HEK293 (cell line): ENCODE data around the gene CASKIN1.
A peak's percentile ranks its signal among the peaks of the same experiment; 100 is the strongest.

Experiments used
- CTCF ChIA-PET: fragments of 350-600 bp; formaldehyde crosslinking; extraction: SDS; loops from one replicate; lab custom pipeline; 2021; ENCODE audit warnings: antibody characterized with exemption; lab: Yijun Ruan, JAX
- POLR2A ChIA-PET: fragments of 300-600 bp; formaldehyde crosslinking; extraction: SDS; loops from one replicate; lab custom pipeline; 2020; ENCODE audit warnings: antibody characterized with exemption, inconsistent platforms; lab: Yijun Ruan, JAX
- H3K27ac ChIP-seq: fragments of 200-500 bp; sonication (Bioruptor generic); 2 replicates; pipeline ENCODE4 v1.5.1; 2014; ENCODE audit warnings: low read depth, low read length, control low read depth, inconsistent platforms; ENCODE audit errors: extremely low read depth
- H3K36me3 ChIP-seq, 2 experiments: fragments of 200-500 bp in 1 of 2; sonication (Bioruptor generic) in 1 of 2; 1 replicate in 1 of 2; 2 replicates in 1 of 2; pipeline ENCODE4 v1.5.1; 2014 to 2017; ENCODE audit warnings: inconsistent platforms in 2 of 2, low read length in 2 of 2; ENCODE audit not compliant: control insufficient read depth in 2 of 2, insufficient read depth in 1 of 2
- H3K4me1 ChIP-seq: fragments of 200-500 bp; sonication (Bioruptor generic); 2 replicates; pipeline ENCODE4 v1.5.1; 2014; ENCODE audit warnings: mild to moderate bottlenecking, low read length, inconsistent platforms; ENCODE audit not compliant: control insufficient read depth, insufficient read depth
- H3K4me3 ChIP-seq: 2 replicates; pipeline ENCODE4 v1.5.1; 2011; ENCODE audit warnings: low read depth, mild to moderate bottlenecking, control low read depth, low read length, moderate library complexity
- H3K9me3 ChIP-seq: fragments of 200-500 bp; sonication (Bioruptor generic); 2 replicates; pipeline ENCODE4 v1.5.1; 2014; ENCODE audit warnings: low read depth, low read length, inconsistent platforms; ENCODE audit not compliant: control insufficient read depth, insufficient read depth
- IKZF3 ChIP-seq: fragments of 450-650 bp; IDR thresholded peaks from 2 replicates; pipeline ENCODE4 v1.5.0; 2018; ENCODE audit warnings: missing biosample characterization, mild to moderate bottlenecking, missing genetic modification characterization, moderate library complexity
- MYNN ChIP-seq: fragments of 450-650 bp; formaldehyde crosslinking; IDR thresholded peaks from 2 replicates; pipeline ENCODE4 v1.5.1; 2016; ENCODE audit warnings: missing biosample characterization, missing genetic modification characterization, borderline replicate concordance
- ZFP37 ChIP-seq: fragments of 450-650 bp; formaldehyde crosslinking; IDR thresholded peaks from 2 replicates; pipeline ENCODE4 v1.5.1; 2016; ENCODE audit warnings: missing biosample characterization, missing genetic modification characterization
- ZNF175 ChIP-seq: fragments of 450-650 bp; formaldehyde crosslinking; IDR thresholded peaks from 2 replicates; pipeline ENCODE4 v1.5.1; 2016; ENCODE audit warnings: missing biosample characterization, missing genetic modification characterization
- ZNF19 ChIP-seq: fragments of 450-650 bp; formaldehyde crosslinking; IDR thresholded peaks from 2 replicates; pipeline ENCODE4; 2016; ENCODE audit warnings: missing biosample characterization, missing genetic modification characterization, low read depth
- ZNF2 ChIP-seq: fragments of 450-650 bp; formaldehyde crosslinking; IDR thresholded peaks from 2 replicates; pipeline ENCODE4 v1.5.1; 2016; ENCODE audit warnings: missing biosample characterization, missing genetic modification characterization
- ZNF214 ChIP-seq: fragments of 450-650 bp; formaldehyde crosslinking; IDR thresholded peaks from 2 replicates; pipeline ENCODE4 v1.5.1; 2017; ENCODE audit warnings: missing biosample characterization, mild to moderate bottlenecking, missing genetic modification characterization, borderline replicate concordance
- ZNF223 ChIP-seq: fragments of 450-650 bp; formaldehyde crosslinking; IDR thresholded peaks from 2 replicates; pipeline ENCODE4 v1.5.1; 2016; ENCODE audit warnings: missing biosample characterization, missing genetic modification characterization
- ZNF239 ChIP-seq: fragments of 450-650 bp; formaldehyde crosslinking; IDR thresholded peaks from 2 replicates; pipeline ENCODE4 v1.5.1; 2016; ENCODE audit warnings: missing biosample characterization, missing genetic modification characterization
- ZNF24 ChIP-seq: fragments of 450-650 bp; formaldehyde crosslinking; IDR thresholded peaks from 2 replicates; pipeline ENCODE4 v1.5.1; 2016; ENCODE audit warnings: missing biosample characterization, missing genetic modification characterization
- ZNF280D ChIP-seq: fragments of 450-650 bp; formaldehyde crosslinking; IDR thresholded peaks from 2 replicates; pipeline ENCODE4 v1.5.1; 2016; ENCODE audit warnings: missing biosample characterization, missing genetic modification characterization
- ZNF341 ChIP-seq: fragments of 450-650 bp; formaldehyde crosslinking; IDR thresholded peaks from 2 replicates; pipeline ENCODE4; 2016; ENCODE audit warnings: low read depth, missing biosample characterization, missing genetic modification characterization
- ZNF558 ChIP-seq: fragments of 450-650 bp; formaldehyde crosslinking; IDR thresholded peaks from 2 replicates; pipeline ENCODE4 v1.5.1; 2016; ENCODE audit warnings: missing biosample characterization, missing genetic modification characterization
- ZNF580 ChIP-seq: fragments of 450-650 bp; formaldehyde crosslinking; IDR thresholded peaks from 2 replicates; pipeline ENCODE4 v1.5.1; 2016; ENCODE audit warnings: missing biosample characterization, missing genetic modification characterization
- ZNF621 ChIP-seq: fragments of 450-650 bp; formaldehyde crosslinking; IDR thresholded peaks from 2 replicates; pipeline ENCODE4 v1.5.1; 2017; ENCODE audit warnings: missing biosample characterization, missing genetic modification characterization
- TF ChIP-seq, protein P1 (sequence below): fragments of 450-650 bp; formaldehyde crosslinking; IDR thresholded peaks from 2 replicates; pipeline ENCODE4 v1.5.1; 2016; ENCODE audit warnings: missing biosample characterization, missing genetic modification characterization
- TF ChIP-seq, protein P2 (sequence below): fragments of 450-650 bp; formaldehyde crosslinking; IDR thresholded peaks from 2 replicates; pipeline ENCODE4 v1.5.1; 2017; ENCODE audit warnings: missing biosample characterization, missing genetic modification characterization
- TF ChIP-seq, protein P3 (sequence below): fragments of 450-650 bp; formaldehyde crosslinking; IDR thresholded peaks from 2 replicates; pipeline ENCODE4 v1.5.1; 2016; ENCODE audit warnings: missing biosample characterization, missing genetic modification characterization, low read depth
- TF ChIP-seq, protein P4 (sequence below): sonication (generic); formaldehyde crosslinking; IDR thresholded peaks from 2 replicates; pipeline ENCODE4 v1.8.1; 2022; ENCODE audit warnings: mild to moderate bottlenecking, moderate library complexity, missing genetic modification reagents
- TF ChIP-seq, protein P5 (sequence below): fragments of 450-650 bp; formaldehyde crosslinking; IDR thresholded peaks from 2 replicates; pipeline ENCODE4 v1.5.0; 2017; ENCODE audit warnings: missing biosample characterization, missing genetic modification characterization, borderline replicate concordance

CASKIN1 gene

GRCh38 chr16:2206780-2207433, 10.5 kb upstream of the CASKIN1 start (continued):
- TF ChIP-seq ZNF280D (tag by site-specific recombination) = no peak
- no peak for TF ChIP-seq MYNN (tag by site-specific recombination)
- TF ChIP-seq ZNF621 (tag by site-specific recombination) = no peak
- peak; percentile 62 for TF ChIP-seq ZNF341 (tag by site-specific recombination)
- 0 out of 2 replicates have a peak, but pooled peaks have one; percentile 11 for TF ChIP-seq IKZF3
- TF ChIP-seq, protein P1, sequence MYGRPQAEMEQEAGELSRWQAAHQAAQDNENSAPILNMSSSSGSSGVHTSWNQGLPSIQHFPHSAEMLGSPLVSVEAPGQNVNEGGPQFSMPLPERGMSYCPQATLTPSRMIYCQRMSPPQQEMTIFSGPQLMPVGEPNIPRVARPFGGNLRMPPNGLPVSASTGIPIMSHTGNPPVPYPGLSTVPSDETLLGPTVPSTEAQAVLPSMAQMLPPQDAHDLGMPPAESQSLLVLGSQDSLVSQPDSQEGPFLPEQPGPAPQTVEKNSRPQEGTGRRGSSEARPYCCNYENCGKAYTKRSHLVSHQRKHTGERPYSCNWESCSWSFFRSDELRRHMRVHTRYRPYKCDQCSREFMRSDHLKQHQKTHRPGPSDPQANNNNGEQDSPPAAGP (tag by site-specific recombination) = no peak
- TF ChIP-seq, protein P2, sequence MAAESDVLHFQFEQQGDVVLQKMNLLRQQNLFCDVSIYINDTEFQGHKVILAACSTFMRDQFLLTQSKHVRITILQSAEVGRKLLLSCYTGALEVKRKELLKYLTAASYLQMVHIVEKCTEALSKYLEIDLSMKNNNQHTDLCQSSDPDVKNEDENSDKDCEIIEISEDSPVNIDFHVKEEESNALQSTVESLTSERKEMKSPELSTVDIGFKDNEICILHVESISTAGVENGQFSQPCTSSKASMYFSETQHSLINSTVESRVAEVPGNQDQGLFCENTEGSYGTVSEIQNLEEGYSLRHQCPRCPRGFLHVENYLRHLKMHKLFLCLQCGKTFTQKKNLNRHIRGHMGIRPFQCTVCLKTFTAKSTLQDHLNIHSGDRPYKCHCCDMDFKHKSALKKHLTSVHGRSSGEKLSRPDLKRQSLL (tag by site-specific recombination) = peak; percentile 72; the same call in 1 of the 2 replicates
- TF ChIP-seq, protein P3, sequence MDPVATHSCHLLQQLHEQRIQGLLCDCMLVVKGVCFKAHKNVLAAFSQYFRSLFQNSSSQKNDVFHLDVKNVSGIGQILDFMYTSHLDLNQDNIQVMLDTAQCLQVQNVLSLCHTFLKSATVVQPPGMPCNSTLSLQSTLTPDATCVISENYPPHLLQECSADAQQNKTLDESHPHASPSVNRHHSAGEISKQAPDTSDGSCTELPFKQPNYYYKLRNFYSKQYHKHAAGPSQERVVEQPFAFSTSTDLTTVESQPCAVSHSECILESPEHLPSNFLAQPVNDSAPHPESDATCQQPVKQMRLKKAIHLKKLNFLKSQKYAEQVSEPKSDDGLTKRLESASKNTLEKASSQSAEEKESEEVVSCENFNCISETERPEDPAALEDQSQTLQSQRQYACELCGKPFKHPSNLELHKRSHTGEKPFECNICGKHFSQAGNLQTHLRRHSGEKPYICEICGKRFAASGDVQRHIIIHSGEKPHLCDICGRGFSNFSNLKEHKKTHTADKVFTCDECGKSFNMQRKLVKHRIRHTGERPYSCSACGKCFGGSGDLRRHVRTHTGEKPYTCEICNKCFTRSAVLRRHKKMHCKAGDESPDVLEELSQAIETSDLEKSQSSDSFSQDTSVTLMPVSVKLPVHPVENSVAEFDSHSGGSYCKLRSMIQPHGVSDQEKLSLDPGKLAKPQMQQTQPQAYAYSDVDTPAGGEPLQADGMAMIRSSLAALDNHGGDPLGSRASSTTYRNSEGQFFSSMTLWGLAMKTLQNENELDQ (tag by site-specific recombination) = no peak
- TF ChIP-seq, all 188 proteins: peak for 8

DNA sequence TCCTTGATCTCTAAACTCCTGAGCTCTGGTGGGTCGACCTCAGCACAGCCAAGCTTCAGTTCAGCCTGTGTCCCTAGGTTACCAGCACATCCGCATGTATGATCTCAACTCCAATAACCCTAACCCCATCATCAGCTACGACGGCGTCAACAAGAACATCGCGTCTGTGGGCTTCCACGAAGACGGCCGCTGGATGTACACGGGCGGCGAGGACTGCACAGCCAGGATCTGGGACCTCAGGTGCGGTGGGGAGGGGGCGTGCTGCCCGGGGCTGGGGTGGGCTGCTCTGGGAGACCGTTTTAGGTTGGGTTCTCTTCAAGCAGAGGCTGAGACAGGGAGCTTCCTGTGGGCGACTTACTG, 10.0 kb upstream of the CASKIN1 start:
- Histone ChIP-seq H3K4me3 (peak overlapping the region; percentile 96), H3K4me1 (no peaks in the 10 kb centered on the region)
- POLR2A ChIA-PET = interaction anchor here (0.6 to 4.3 kb wide), 7 partner anchors 8 to 134 kb away, joined by 3 to 22 read pairs (median 5); partner anchors contain the start of genes ABCA3, DNASE1L2, PGP and TRAF7
- CTCF ChIA-PET = no interaction called here
- TF ChIP-seq, protein P4, sequence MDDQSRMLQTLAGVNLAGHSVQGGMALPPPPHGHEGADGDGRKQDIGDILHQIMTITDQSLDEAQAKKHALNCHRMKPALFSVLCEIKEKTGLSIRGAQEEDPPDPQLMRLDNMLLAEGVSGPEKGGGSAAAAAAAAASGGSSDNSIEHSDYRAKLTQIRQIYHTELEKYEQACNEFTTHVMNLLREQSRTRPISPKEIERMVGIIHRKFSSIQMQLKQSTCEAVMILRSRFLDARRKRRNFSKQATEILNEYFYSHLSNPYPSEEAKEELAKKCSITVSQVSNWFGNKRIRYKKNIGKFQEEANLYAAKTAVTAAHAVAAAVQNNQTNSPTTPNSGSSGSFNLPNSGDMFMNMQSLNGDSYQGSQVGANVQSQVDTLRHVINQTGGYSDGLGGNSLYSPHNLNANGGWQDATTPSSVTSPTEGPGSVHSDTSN (CRISPR knock-in tag) = 0 out of 2 replicates have a peak, but pooled peaks have one; percentile 46
- no peak for TF ChIP-seq ZNF558
- TF ChIP-seq, all 188 proteins: peak for 1
- Histone ChIP-seq H3K36me3 (peaks cover 0 to 35% of the 10 kb centered on the region in 2 experiments; a peak in 1 of 3 replicates), H3K9me3 (no peaks in the 10 kb centered on the region), H3K27ac (peak overlapping the region; percentile 90)

DNA sequence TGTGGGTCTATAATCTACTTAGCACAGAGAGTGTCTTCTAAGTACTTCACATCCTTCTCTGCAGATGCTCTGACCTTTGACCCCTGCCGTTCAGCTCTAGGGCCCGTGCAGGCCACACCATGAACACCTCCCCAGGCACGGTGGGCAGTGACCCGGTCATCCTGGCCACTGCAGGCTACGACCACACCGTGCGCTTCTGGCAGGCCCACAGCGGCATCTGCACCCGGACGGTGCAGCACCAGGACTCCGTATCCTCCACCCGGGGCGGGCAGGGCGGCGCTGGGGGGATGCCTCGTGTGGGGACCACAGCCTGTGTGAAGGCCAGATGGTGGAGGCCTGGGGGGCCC, 9.5 kb upstream of the CASKIN1 start:
- H3K4me1 ChIP-seq = no peaks in the 10 kb centered on the region
- H3K4me3 ChIP-seq = peak overlapping the region; percentile 96
- CTCF ChIA-PET = interaction anchor here (0.5 to 1.7 kb wide), 2 partner anchors 11 to 49 kb away, joined by 3 to 6 read pairs; no protein-coding TSS in a partner anchor
- H3K36me3 ChIP-seq = peaks cover 0 to 35% of the 10 kb centered on the region in 2 experiments; a peak in 1 of 3 replicates
- peak overlapping the region; percentile 90 for H3K27ac ChIP-seq
- no peaks in the 10 kb centered on the region for H3K9me3 ChIP-seq
- POLR2A ChIA-PET = interaction anchor here (0.7 to 4.3 kb wide), 7 partner anchors 9 to 81 kb away, joined by 3 to 22 read pairs (median 6); partner anchors contain the start of genes DNASE1L2, PGP and TRAF7
- TF ChIP-seq, protein P5, sequence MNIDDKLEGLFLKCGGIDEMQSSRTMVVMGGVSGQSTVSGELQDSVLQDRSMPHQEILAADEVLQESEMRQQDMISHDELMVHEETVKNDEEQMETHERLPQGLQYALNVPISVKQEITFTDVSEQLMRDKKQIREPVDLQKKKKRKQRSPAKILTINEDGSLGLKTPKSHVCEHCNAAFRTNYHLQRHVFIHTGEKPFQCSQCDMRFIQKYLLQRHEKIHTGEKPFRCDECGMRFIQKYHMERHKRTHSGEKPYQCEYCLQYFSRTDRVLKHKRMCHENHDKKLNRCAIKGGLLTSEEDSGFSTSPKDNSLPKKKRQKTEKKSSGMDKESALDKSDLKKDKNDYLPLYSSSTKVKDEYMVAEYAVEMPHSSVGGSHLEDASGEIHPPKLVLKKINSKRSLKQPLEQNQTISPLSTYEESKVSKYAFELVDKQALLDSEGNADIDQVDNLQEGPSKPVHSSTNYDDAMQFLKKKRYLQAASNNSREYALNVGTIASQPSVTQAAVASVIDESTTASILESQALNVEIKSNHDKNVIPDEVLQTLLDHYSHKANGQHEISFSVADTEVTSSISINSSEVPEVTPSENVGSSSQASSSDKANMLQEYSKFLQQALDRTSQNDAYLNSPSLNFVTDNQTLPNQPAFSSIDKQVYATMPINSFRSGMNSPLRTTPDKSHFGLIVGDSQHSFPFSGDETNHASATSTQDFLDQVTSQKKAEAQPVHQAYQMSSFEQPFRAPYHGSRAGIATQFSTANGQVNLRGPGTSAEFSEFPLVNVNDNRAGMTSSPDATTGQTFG (tag by site-specific recombination) = no peak
- no peak for TF ChIP-seq ZNF239 (tag by site-specific recombination)
- TF ChIP-seq ZNF175 (tag by site-specific recombination) = no peak
- no peak for TF ChIP-seq ZNF19
- TF ChIP-seq ZNF24 (tag by site-specific recombination) = no peak
- TF ChIP-seq ZNF214 (tag by site-specific recombination) = no peak
- no peak; the same call in 1 of the 2 replicates for TF ChIP-seq ZNF2 (tag by site-specific recombination)
- TF ChIP-seq ZFP37 (tag by site-specific recombination) = 0 out of 2 replicates have a peak, but pooled peaks have one; percentile 25
- no peak for TF ChIP-seq ZNF580 (tag by site-specific recombination)
- TF ChIP-seq ZNF223 = no peak
